Hindlimb muscle (tissue), 1 donor: ENCODE results near the gene RAB38. TPM values are rescaled to one million over a fixed set of nuclear protein-coding genes. Genes with fewer than 3 reads are reported as not detected.

Source experiments
- DNase-seq: peaks from one replicate; pipeline ENCODE4 v3.0.0-alpha.2; 2013
- polyA plus RNA-seq: library from polyadenylated mRNA; unstranded; fragments of 120-200 nt; gene quantifications from one replicate; pipeline ENCODE4 v1.2.1, GENCODE V29; 2013; ENCODE audit not compliant: insufficient read length

The RAB38 gene
- 2.1 TPM for polyA plus RNA-seq

DNA sequence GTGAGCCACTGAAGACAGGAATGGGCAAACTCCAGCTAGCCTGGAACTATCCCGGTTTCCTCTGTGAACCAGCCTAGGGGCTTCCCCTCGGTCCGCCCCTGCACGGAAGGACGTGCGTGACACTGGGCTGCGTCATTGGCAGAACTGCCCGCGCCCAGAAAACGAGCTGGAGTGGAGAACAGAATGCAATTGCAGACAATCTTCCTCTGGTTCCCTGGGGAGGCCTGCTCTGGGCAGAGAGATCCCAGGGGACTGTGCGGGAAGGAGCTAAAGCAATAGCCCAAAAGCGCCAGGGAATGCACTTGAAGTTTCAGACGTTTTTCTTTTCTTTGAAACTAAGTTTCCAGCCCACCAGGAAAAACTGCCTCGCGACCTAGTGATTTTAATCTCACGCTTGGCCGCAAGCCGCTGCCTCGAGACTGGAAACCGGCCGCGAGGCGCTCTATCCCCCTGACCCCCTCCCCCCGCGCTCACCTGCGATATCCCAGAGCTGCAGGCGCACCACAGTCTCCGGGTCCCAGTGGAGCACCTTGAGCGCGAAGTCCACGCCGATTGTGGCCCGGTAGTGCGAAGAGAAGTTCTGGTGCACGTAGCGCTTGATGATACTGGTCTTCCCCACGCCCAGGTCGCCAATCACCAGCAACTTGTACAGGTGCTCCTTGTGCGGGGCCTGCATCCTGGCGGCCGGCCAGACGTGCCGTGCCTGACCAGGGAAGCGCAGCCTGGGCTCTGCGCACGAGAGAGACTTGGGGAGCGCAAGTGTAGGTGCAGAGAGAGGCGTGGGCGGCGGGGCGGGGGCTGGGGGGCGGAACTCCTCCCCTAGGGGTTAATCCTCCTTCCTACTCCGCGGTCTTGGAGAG lies at the start of gene RAB38:
Gene RAB38, minus strand, starts transcription at position 735 of the 860 bp plus-strand sequence. Its CDS starts 59 bp downstream, at position 676.
- DNase-seq, result peak; percentile 38

DNA sequence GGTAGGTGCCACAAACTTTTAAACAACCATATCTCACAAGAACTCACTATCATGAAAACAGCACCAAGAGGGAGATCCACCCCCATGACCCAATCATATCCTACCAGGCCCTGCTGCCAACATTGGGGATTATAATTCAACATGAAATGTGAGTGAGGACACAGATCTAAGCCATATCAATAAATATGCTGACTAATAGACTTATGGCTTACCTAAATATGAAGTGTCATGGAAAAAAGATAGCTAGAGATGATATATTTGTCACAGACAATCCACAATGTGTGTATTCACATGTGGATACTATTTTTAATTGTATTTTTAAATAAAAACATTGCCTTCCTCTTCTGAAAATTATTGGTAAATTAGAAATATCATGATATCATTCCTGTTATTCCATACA lies 38.2 kb upstream of the RAB38 start:
- no peak for DNase-seq

- DNase-seq, result no peak
Observed at GRCh38 chr11:88212300-88212699, 37.1 kb upstream of the RAB38 start.

DNA sequence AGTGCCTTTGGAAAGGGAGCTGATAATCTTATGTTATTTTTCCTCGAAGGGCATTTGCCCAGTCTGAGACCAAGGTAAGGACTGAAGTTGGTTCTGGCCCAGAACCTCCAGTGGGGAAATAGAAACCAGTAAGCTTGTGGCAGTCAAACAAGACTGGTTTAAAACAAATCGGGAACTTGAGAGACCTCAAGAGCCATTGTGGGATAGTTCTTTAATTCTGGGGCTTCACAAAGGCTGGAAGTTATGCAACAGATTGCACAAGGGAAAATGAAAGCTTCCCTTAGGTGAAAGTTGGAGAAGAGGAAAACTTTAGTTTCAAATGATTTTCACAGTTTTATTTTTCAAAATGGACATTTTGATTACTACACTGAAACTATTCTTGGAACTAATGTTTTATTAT lies 33.5 kb upstream of the RAB38 start:
- no peak for DNase-seq

GRCh38 chr11:88206751-88207150 lies 31.5 kb upstream of the RAB38 start:
- no peak for DNase-seq

DNA sequence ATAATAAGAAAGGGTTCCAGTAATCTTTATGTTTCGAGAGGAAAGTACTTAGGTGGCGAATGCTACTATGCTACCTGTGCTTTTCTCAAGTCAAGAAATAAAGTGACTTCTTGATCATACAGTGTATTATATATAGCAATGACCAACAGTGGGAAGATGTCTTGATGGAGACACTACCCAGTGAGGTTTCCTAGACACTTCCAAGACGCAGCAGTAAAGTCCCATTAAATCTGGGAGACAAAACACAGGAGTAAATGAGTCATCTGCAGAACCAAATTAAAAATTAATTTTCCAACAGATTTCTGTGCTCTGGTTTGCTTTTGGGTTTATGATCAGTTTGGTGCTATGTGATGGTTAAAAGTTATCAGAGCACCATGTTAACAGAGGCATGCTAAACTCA lies 29.1 kb upstream of the RAB38 start:
- DNase-seq, result no peak

DNA sequence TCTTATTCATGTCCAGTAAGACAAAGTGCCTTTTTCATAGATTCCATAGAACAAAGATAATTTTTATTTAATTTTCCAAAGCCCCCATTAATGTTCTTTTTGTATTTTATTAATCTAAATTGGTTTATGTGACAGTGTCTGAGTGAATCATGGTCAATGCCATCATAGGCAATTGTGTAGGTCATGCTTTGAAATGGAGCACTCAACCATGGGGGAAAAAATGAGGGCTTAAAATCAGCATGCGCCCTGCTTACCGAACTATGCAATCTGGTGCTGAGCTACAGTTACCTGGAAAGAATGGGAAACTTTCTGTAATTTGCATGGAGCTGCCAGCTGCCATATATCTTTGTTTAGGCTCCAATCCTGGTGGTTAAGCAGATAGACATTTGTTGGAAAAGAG lies 28.4 kb upstream of the RAB38 start:
- no peak for DNase-seq

GRCh38 chr11:88202498-88202897 lies 27.3 kb upstream of the RAB38 start:
- no peak for DNase-seq

DNA sequence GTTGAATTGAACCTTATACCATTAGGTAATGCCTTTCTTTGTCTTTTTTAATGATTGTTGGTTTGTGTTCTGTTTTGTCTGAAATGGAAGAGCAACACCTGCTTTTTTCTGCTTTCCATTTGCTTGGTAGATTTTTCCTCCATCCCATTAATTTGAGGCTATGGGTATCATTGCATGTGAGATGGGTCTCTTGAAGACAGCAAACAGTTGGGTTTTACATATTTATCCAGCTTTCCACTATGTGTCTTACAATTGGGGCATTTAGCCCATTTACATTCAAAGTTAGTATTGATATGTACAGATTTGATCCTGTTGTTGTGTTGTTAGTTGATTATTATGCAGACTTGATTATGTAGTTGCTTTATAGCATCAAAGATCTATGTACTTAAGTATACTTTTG lies 21.1 kb upstream of the RAB38 start:
- DNase-seq, result no peak

GRCh38 chr11:88195908-88196307 lies 20.7 kb upstream of the RAB38 start:
- no peak for DNase-seq

DNA sequence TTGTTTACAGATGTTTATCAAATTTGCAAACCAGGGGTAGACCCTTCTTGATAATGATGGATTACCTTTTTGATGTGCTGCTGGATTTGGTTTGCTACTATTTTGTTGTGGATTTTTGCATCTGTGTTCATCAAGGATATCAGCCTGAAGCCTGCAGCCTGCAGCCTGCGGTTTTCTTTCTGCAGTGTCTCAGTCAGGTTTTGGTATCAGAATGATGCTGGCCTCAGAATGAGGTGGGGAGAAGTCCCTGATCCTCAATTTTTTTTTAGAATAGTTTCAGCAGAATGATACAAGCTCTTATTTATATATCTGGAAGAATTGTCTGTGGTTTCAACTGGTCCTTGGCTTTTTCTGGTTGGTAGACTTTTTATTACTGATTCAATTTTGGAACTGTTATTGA lies 19.7 kb upstream of the RAB38 start:
- DNase-seq, result no peak

DNA sequence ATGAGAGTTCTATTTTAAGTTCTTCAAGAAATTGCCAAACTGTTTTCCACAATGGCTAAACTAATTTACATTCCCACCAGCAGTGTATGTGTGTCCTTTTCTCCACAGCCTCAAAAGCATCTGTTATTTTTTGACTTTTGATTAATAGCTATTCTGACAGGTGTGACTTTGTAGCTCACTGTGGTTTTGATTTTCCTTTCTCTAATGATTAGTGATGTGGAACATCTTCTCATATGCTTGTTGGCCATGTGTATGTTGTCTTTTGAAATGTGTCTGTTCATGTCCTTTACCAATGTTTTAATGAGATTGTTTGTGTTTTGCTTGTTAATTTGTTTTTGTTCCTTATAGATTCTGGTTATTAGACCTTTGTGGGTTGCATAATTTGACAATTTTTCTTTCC lies 18.0 kb upstream of the RAB38 start:
- DNase-seq, result no peak

DNA sequence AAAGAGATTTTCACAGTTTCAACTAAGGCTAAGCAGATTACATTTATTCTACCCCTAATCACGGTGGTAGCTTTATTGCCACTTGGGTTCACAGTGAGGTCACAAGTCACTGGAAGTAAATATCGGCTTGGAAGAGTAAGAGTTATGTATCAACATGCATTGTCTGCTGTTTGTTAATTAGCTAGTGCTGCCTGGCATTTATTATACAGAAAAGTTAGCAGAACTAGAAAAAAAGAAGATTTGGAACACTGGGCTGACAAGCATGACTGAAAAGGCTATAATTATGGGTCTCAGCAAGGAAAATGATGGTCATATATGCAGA lies 13.7 kb upstream of the RAB38 start:
- DNase-seq, result no peak

DNA sequence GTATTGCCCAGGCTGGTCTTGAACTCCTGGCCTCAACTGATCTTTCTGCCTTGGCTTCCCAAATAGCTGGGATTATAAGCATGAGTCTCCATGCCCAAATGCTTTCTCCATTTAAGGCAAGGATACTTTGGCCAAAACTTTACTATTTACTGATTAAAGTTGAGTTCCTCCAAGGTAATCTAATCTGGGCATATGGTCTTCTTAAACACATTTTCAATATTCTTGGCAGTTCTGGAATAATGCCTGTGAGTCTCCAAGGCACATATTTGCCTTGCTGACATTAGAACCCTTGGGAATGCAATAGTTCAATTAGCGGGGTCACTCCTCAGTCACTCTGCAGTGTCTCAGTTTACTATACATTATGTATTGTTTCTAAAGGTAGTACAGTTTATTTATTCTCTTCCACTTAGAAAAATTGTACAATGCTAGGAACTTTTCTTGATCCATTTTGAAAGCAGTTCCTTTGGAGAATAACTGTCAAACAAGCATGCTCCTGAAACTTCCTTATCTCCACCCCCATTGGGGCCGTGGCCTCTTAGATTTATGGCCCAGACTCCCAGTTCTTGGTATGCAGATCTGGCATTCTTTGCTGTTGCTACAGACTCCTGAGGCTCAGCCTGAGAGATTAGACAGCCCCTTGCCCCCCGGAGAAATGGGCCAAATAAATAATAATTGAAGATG lies 13.1 kb upstream of the RAB38 start:
- DNase-seq, result no peak

DNA sequence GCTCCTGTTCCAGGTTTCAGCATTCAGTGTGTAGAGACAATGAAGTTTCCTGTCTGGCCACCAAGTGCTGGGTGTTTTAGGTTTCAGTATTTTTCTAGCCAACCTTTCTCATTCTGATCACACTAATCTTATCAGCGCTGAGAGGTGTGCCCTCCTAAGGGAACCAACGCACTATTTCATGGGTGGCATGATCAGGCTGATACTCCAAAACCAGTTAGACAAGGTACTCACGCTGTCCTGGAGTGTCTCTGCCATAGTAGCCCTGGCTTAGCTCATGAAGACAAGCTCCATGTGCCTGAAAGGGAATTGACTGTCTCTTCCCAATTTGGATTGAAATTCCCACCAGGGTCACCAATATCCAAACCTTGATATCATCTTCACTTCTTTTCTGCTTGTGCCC lies 8.0 kb upstream of the RAB38 start:
- no peak for DNase-seq

GRCh38 chr11:88181776-88182175 lies 6.5 kb upstream of the RAB38 start:
- no peak for DNase-seq

DNA sequence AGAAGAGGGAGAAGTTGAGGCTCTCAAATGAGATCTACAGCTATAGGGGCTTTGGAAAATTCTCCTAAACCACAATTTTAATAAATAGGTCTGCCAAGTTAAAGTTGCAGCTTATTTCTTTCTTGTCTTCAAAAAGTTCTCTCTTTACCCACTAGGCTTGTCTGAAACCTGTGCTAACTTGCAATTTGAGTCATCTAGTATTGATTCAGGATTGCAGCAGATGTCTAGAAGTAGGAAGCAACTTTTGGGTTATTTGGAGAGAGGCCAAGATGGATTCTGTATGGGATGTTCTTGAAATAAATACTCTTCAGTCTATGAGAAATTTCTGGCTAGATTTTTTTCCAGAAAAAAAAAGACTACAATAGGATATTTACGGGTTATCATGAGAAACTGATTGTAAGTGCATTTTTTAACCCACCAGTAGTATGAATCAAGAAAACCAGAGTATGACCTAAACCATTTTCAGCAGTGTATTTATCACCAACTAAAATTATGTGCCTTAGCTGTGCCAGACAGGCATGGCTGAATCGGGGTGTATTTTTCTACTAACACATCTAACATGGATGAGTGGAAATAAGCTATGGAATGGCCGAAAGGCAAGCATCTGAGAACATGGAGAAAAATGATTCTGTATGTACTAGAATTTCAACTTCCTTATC lies 4.9 kb upstream of the RAB38 start:
- DNase-seq, result no peak

GRCh38 chr11:88179141-88179540 lies 3.9 kb upstream of the RAB38 start:
- no peak for DNase-seq

DNA sequence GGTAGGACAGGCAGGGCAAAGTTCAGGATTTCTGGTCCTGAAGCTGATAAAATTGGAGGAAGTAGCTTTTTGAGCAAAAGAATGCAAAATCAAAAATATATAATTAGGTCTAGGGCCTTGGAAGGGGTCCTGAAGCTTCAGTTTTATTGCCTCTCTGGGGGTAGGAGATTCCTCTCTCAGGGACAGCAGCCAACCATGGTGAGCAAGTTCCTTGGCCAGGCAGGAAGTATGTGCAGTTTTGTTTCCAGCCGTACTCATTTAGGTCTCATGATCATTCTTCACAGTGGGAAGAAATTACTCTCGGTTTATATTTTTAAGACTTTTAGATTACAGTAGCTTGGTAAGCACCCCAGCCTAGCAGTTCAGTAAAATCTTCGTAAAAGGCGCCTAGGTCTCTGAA lies 2.9 kb upstream of the RAB38 start:
- DNase-seq, result peak; percentile 11

DNA sequence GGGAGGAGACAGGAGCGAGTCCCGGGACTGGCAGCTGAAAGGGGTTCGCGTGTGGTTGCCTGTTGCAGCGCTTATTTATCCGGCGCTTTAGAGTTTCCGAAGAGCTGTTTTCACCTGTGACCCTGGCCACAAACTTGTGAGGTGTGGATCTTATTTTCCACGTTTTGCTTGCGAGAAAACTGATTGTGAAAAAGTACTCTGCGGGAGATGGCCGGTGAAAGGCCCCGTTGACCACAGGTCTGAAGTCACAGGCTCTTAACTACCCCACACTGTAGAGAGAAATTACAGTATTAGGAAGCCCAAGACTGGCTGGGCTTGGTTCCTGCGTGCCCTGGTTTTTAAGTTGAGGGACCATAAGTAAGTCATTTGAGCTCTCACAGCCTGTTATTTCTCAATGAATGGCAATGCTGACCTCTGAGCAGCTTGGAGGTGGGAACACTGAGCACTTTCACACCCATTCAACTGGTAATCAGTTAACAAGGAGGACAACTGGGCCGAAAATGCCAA lies 379 bp upstream of the RAB38 start:
- no peak for DNase-seq

GRCh38 chr11:88173956-88174355 lies 1.3 kb downstream of the RAB38 start:
- DNase-seq, result no peak

- no peak for DNase-seq
Observed at GRCh38 chr11:88171982-88172381, 3.3 kb downstream of the RAB38 start.

DNA sequence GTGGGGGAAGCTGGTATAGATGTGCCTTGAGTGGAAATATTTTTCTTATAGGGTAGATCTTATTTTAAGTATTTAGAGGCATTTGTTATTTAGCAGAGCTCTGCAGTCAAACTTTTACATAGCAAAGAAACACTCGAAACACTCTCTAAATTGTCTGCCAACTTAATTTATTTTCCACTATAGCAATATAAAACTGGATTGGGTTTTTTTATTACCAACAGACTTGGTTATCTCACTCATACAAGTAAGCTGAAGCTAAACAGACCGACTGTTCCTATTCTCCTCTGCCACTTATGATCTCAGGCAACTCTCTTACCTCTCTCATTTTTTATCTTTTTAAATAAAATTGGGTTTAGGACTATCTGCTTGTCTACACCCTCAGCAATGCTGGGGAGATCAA lies 4.6 kb downstream of the RAB38 start:
- no peak for DNase-seq

GRCh38 chr11:88169881-88170280 lies 5.4 kb downstream of the RAB38 start:
- DNase-seq, result no peak
